HG03097 (cell line): ENCODE data around the gene GPATCH4.
"Not testable (repeated sequence)": the region's sequence is repeated elsewhere in the genome, so short reads cannot be mapped to it uniquely, and the experiment has no call there.

Experiments
- ATAC-seq: cut with Tn5 transposase; IDR thresholded peaks from one replicate; pipeline ENCODE4 v1.9.1; 2021; ENCODE audit not compliant: unreplicated experiment, low FRiP score

The GPATCH4 gene

DNA sequence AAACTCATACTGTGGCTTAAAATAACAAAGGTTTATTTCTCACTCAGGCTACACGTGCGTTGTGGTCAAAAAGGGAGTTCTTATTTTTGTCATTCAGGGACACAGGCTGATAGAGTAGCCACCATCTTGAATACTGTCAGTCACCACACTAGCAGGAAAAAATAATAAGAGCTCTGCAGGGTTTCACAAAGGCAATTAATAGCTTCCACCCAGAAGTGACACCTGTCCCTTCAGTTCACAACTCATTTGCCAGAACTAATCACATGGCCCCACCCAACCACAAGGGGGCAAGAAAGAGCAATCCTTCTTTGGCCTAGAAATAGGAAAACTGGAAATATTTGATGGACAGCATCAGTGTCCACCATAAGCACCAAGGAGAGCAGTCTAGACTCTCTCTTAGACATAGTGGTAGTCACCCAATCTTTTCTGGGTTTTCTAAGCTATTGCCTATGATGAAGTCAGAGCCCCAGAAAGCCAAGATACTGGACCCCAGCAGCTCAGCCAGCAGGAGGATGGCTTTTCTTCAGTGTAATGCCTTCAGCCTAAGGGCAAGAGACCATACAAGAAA, 26.1 kb upstream of the GPATCH4 start:
- no peak for ATAC-seq

DNA sequence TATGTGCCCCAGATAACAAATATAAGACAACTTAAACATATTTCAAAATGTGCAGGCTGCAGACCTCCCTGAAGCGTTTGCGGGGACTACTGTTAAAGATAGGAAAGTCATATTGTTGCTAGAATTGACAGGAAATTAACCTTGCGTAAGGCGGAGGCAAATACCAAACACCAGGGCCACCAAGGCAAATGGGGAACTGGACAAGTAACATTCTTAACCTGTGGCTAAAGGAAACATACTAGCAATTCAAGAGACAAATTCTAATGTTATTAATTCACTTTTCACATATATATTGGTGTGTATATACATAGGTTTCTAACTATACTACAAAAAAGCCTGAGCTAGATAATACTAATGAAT, 24.8 kb upstream of the GPATCH4 start:
- ATAC-seq = no peak

DNA sequence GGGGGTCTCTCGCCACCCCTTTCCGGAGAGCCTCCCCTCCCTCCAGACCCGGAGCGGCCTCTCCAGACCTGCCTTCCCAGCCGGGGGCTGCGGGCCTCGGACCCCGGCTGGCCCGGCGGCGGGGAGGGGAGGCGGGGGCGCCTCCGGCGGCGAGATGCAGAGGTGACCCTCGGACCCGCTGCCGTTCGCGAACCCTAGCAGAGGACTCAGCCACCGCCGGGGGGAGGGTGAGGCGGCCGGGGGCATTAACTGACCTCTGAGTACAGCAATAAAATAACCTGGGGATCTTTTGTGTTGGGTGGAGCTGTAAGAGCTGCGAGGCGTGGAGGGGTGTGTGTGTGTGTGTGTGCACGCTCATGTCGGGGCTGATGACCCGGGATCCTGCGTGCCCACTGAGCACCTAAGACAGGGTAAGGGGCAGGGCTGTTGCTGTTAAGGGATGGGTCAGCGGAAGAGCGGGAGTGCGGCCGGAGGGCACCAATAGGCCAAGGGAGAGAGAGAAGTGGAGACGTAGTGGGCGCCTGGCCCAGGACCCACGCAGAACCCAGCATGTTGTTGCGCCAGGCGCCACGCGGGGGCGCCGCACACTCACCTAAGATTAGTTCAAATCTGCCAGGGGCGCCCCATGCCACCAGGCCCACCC, 24.3 kb upstream of the GPATCH4 start:
- no peak for ATAC-seq

DNA sequence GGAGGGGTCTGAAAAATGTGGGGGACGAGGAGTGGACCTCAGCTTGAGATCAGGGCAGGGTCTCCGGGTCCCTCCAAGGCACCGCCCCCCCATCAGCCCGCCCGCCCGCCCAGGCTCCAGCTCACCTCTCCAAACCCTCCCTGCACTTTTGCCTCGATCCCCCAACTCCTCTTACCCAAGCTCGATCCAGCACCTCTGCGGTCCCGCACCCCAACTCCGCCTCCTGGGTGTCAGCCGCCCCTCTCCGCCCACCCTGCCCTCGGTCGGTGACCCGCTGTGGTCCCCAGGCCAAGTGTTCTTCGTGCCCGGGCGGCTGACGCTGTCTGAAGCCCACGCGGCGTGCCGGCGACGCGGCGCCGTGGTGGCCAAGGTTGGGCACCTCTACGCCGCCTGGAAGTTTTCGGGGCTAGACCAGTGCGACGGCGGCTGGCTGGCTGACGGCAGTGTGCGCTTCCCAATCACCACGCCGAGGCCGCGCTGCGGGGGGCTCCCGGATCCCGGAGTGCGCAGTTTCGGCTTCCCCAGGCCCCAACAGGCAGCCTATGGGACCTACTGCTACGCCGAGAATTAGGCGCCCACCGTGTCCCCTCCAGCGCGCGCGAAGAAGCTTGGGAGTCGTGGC, 23.6 kb upstream of the GPATCH4 start:
- no peak for ATAC-seq

GRCh38 chr1:156623946-156624813, 22.9 kb upstream of the GPATCH4 start:
- ATAC-seq = no peak

GRCh38 chr1:156622581-156623297, 21.5 kb upstream of the GPATCH4 start:
- ATAC-seq = no peak

GRCh38 chr1:156619582-156619955, 18.3 kb upstream of the GPATCH4 start:
- ATAC-seq = no peak

- no peak for ATAC-seq
Observed at GRCh38 chr1:156618853-156619581, 17.7 kb upstream of the GPATCH4 start, which contains the start of gene HAPLN2. TSS of gene HAPLN2 (plus strand) at chr1:156619415. CDS start at chr1:156623491, 4,076 bp downstream.

DNA sequence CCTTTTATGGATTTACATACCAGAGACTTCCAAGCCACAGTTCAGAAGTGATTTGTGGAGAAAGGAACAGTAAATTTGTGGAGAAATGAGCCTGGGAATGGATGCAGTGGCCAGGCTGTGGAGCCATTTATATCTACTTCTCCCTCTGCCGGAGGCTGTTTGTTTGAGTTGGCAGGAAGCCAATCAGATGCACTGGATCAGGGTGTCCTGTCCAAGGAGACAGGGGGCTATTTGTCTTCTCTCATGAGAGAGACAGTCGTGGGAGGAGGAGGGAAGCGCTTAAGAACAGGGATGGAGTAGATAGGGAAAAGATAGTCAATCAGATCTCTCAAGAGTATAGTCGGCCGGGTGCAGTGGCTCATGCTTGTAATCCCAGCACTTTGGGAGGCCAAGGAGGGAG, 15.2 kb upstream of the GPATCH4 start:
- ATAC-seq = no peak

DNA sequence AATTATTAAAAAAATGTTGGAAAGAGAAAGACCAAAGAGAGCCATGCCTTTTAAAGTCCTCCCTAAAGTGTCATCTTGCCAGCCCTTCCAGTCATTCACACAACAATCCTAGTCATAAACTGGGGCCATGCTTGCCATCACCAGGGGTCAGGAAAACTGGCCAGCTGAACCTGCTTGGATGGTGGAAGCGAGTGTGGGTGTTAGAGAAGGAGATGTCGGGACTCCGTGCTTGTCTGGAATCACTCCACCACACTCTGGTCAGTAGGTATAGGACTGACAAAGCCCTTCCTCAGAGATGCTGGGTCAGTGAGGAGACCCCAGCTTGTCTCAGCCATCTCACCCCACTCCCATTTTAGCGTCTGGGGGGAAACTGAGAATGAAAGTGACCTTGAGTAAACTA, 14.7 kb upstream of the GPATCH4 start:
- ATAC-seq = no peak

DNA sequence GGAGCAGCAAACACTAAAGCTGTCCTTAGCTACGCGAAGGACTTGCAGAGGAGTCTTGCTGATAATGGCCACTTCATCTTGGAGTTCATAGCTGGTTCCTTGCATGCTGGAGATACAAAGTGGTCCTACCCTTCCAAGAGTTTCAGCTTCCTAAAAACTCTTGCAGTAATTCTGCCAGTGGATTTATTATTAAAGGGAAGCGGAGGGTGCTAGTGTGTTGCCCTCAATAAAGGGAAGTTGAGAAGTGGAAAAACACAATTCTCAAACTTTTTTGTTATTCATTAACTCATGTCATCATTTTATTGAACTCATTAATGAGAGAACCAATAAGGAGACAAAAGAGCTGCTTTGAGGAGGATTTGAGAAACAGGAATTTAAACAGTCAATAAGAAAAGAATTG, 11.4 kb upstream of the GPATCH4 start:
- no peak for ATAC-seq

DNA sequence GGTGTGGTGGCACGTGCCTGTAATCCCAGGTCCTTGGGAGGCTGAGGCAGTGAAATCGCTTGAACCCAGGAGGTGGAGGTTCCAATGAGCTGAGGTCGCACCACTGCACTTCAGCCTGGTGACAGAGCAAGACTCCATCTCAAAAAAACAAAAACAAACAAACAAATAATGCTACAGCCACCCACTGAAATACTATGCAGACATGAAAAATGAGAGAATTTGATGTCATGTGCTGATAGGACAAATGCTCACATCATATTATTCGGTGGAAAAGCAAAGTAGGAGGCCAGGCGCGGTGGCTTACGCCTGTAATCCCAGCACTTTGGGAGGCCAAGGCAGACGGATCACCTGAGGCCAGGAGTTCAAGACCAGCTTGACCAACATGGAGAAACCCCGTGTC, 8.8 kb upstream of the GPATCH4 start:
- ATAC-seq = not testable (repeated sequence)

GRCh38 chr1:156608981-156609380, 7.7 kb upstream of the GPATCH4 start:
- ATAC-seq = no peak

- ATAC-seq = no peak
Observed at GRCh38 chr1:156608036-156608674, 6.9 kb upstream of the GPATCH4 start.

DNA sequence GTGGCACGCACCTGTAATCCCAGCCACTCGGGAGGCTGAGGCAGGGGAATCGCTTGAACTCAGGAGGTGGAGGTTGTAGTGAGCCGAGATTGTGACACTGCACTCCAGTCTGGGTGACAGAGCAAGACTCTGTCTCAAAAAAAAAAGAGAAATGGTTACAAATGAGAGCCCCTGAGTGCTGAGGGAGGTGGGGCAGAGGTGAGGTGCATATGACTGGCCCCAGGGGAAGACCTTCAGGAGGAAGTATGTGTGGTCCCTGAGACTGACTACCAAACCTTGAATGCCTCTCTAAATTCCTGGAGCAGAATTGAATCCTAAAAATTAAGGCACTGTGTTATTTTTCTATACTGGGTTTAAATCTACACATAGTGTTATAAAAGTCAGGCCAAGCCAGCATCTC, 6.1 kb upstream of the GPATCH4 start:
- not testable (repeated sequence) for ATAC-seq

DNA sequence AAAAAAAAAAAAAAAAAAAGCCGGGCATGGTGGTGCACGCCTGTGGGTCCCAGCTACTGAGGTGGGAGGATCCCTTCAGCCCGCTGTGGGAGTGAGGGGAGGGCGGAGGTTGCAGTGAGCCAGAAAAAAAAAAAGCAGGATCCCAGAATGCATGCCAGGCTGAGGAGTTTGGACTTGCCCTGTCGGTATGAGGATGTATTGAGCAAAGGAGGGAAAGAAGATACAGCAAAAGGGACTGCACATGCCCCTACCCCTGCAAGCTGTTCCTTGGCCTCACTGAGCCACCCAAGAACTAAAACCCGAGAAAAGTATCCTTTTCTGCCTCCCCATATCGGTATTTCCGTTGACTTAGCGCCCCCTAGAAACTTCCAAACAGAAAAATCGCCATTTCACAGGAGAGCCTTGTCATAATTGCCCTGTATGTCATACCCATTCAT, 1.3 kb upstream of the GPATCH4 start:
- no peak for ATAC-seq

GRCh38 chr1:156601892-156602291, 613 bp upstream of the GPATCH4 start:
- no peak for ATAC-seq

DNA sequence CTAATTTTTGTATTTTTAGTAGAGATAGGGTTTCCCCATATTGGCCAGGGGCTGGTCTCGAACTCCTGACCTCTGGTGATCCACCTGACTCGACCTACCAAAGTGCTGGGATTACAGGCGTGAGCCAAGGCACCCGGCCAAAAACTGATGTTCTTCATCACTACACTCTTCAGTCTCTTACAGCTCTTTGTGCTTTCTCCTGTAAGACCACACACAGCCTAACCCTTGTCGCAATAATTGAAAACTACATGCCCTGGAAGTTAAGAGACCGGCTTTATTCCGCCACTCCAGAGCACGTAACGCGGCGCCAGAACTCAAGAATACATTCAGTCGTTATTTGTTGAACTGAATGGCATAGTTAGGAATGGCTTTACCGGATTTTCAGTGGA, 552 bp downstream of the GPATCH4 start:
- ATAC-seq = no peak

GRCh38 chr1:156599811-156600210, 1.5 kb downstream of the GPATCH4 start:
- no peak for ATAC-seq
